HepG2 (cell line): ENCODE data around the gene GLUD1. TPM values are rescaled to one million over a fixed set of nuclear protein-coding genes. Genes with fewer than 3 reads are reported as not detected.

Experiments
- ATF1 ChIP-seq: IDR thresholded peaks from 2 replicates; pipeline ENCODE4 v1.6.1; 2016; ENCODE audit warnings: mild to moderate bottlenecking, control low read depth
- ATF7-NPFF ChIP-seq: sonication (generic); formaldehyde crosslinking; IDR thresholded peaks from 2 replicates; pipeline ENCODE4 v1.8.1; 2023; ENCODE audit warnings: mild to moderate bottlenecking, low read depth, missing genetic modification reagents, moderate library complexity
- CCAR2 ChIP-seq: fragments of 200-400 bp; formaldehyde crosslinking; optimal IDR thresholded peaks from 2 replicates; pipeline ENCODE3; 2018; ENCODE audit warnings: low read depth, mild to moderate bottlenecking, low read length, moderate library complexity
- CEBPZ ChIP-seq: IDR thresholded peaks from 2 replicates; pipeline ENCODE4 v1.6.1; 2012; ENCODE audit warnings: low read length, improper control_type of control experiment
- ERF ChIP-seq: IDR thresholded peaks from 2 replicates; pipeline ENCODE4 v1.6.1; 2018; ENCODE audit warnings: missing biosample characterization, missing genetic modification reagents
- FOXJ3 ChIP-seq: sonication (generic); formaldehyde crosslinking; IDR thresholded peaks from 2 replicates; pipeline ENCODE4 v1.4.0; 2020; ENCODE audit warnings: missing genetic modification reagents, mild to moderate bottlenecking, borderline replicate concordance
- FOXK1 ChIP-seq: sonication (generic); formaldehyde crosslinking; IDR thresholded peaks from 2 replicates; pipeline ENCODE4 v1.4.0; 2020; ENCODE audit warnings: low read depth, missing genetic modification reagents, borderline replicate concordance
- FOXP4 ChIP-seq: sonication (generic); formaldehyde crosslinking; IDR thresholded peaks from 2 replicates; pipeline ENCODE4 v1.4.0; 2020; ENCODE audit warnings: missing genetic modification reagents
- GZF1 ChIP-seq: sonication (generic); formaldehyde crosslinking; IDR thresholded peaks from 2 replicates; pipeline ENCODE4 v1.5.1; 2020; ENCODE audit warnings: mild to moderate bottlenecking, missing genetic modification reagents
- HCFC1 ChIP-seq: fragments of 150-350 bp; IDR thresholded peaks from 2 replicates; pipeline ENCODE4 v1.6.1; 2014; ENCODE audit warnings: low read depth, low read length
- JUNB ChIP-seq: sonication (generic); formaldehyde crosslinking; IDR thresholded peaks from 2 replicates; pipeline ENCODE4 v1.8.0; 2022; ENCODE audit warnings: missing genetic modification reagents, mild to moderate bottlenecking, borderline replicate concordance
- KDM4B ChIP-seq: sonication (generic); formaldehyde crosslinking; IDR thresholded peaks from 2 replicates; pipeline ENCODE4 v1.4.0; 2020; ENCODE audit warnings: missing genetic modification reagents
- MAX ChIP-seq: IDR thresholded peaks from 2 replicates; pipeline ENCODE4 v1.6.1; 2012; ENCODE audit warnings: inconsistent platforms
- PAF1 ChIP-seq: IDR thresholded peaks from 2 replicates; pipeline ENCODE4 v1.6.1; 2016; ENCODE audit warnings: missing genetic modification reagents, missing compliant biosample characterization
- PHF21A ChIP-seq: sonication (generic); formaldehyde crosslinking; IDR thresholded peaks from 2 replicates; pipeline ENCODE4 v1.5.0; 2020; ENCODE audit warnings: mild to moderate bottlenecking, missing genetic modification reagents
- PRMT3 ChIP-seq: sonication (generic); formaldehyde crosslinking; IDR thresholded peaks from 2 replicates; pipeline ENCODE4 v1.8.1; 2022; ENCODE audit warnings: low read depth, mild to moderate bottlenecking, moderate library complexity, missing genetic modification reagents, borderline replicate concordance
- TEAD2 ChIP-seq: sonication (generic); formaldehyde crosslinking; IDR thresholded peaks from 2 replicates; pipeline ENCODE4 v1.9.0; 2021; ENCODE audit warnings: missing genetic modification reagents
- ZNF101 ChIP-seq: sonication (generic); formaldehyde crosslinking; IDR thresholded peaks from 2 replicates; pipeline ENCODE4 v1.4.0; 2020; ENCODE audit warnings: mild to moderate bottlenecking, low read depth, missing genetic modification reagents, borderline replicate concordance
- ZNF275 ChIP-seq: sonication (generic); formaldehyde crosslinking; IDR thresholded peaks from 2 replicates; pipeline ENCODE4 v1.8.0; 2022; ENCODE audit warnings: missing genetic modification reagents, mild to moderate bottlenecking, inconsistent platforms, borderline replicate concordance
- ZNF282 ChIP-seq: fragments of 450-650 bp; IDR thresholded peaks from 2 replicates; pipeline ENCODE4 v1.6.1; 2018; ENCODE audit not compliant: partially characterized antibody
- ZNF619 ChIP-seq: sonication (generic); formaldehyde crosslinking; IDR thresholded peaks from 2 replicates; pipeline ENCODE4 v1.4.0; 2020; ENCODE audit warnings: mild to moderate bottlenecking, missing genetic modification reagents
- ZNF674 ChIP-seq: sonication (generic); formaldehyde crosslinking; IDR thresholded peaks from 2 replicates; pipeline ENCODE4 v1.5.0; 2020; ENCODE audit warnings: low read depth, mild to moderate bottlenecking, missing genetic modification reagents
- ZNF776 ChIP-seq: sonication (generic); formaldehyde crosslinking; IDR thresholded peaks from 2 replicates; pipeline ENCODE4 v1.4.0; 2020; ENCODE audit warnings: mild to moderate bottlenecking, missing genetic modification reagents
- ZNF891 ChIP-seq: sonication (generic); formaldehyde crosslinking; IDR thresholded peaks from 2 replicates; pipeline ENCODE4 v1.5.0; 2020; ENCODE audit warnings: mild to moderate bottlenecking, missing genetic modification reagents
- ZSCAN22 ChIP-seq: sonication (generic); formaldehyde crosslinking; IDR thresholded peaks from 2 replicates; pipeline ENCODE4 v1.4.0; 2020; ENCODE audit warnings: mild to moderate bottlenecking, missing genetic modification reagents
- polyA plus RNA-seq, 8 experiments: library from polyadenylated mRNA; depleted of rRNA in 3 of 8; stranded (reverse) in 7 of 8; unstranded in 1 of 8; fragments of >200 nt; fragmentation: Illumina TruSeq in 4 of 8; extraction: Trizol in 4 of 8; gene quantifications; 2 replicates each; pipeline versions ENCODE4 v1.2.1 to v1.2.3, GENCODE V29; 2011 to 2016; ENCODE audit warnings: low read depth in 4 of 8, missing spikeins in 1 of 8, mixed read lengths in 1 of 8; ENCODE audit not compliant: insufficient read depth in 1 of 8
- total RNA-seq, 5 experiments: library from RNA; depleted of rRNA; stranded (reverse); fragments of >200 nt; fragmentation: Illumina TruSeq; extraction: Trizol; gene quantifications; 2 replicates each; pipeline ENCODE4 v1.2.3, GENCODE V29; 2016; ENCODE audit warnings: low read depth in 1 of 5

GLUD1 gene
- total and polyA plus RNA-seq, 2 of the 13 experiments (the other 11 are each of a cell fraction or from before 2014, with no cell fraction given), result 301 to 798 TPM

- TF ChIP-seq ERF (CRISPR knock-in tag), result peak; percentile 82
- TF ChIP-seq KDM4B, result no peak
- no peak for TF ChIP-seq ZNF282
- TF ChIP-seq ZSCAN22, result no peak
- TF ChIP-seq ATF1 (CRISPR knock-in tag), result no peak
- peak; percentile 99 for TF ChIP-seq MAX
- TF ChIP-seq ZNF674, result no peak
- TF ChIP-seq ZNF101 (CRISPR knock-in tag), result no peak
- TF ChIP-seq FOXJ3 (CRISPR knock-in tag), result no peak
- TF ChIP-seq HCFC1, result no peak
- TF ChIP-seq ATF7-NPFF (CRISPR knock-in tag), result peak; percentile 88
- no peak for TF ChIP-seq ZNF275 (CRISPR knock-in tag)
- TF ChIP-seq GZF1 (CRISPR knock-in tag), result no peak
- TF ChIP-seq ZNF776, result peak; percentile 53; the same call in 1 of the 2 replicates
- no peak for TF ChIP-seq CEBPZ
- peak; percentile 32; the same call in 1 of the 2 replicates for TF ChIP-seq FOXP4 (CRISPR knock-in tag)
- TF ChIP-seq PHF21A (CRISPR knock-in tag), result peak; percentile 20; the same call in 1 of the 2 replicates
- TF ChIP-seq PAF1 (CRISPR knock-in tag), result no peak
- TF ChIP-seq PRMT3 (CRISPR knock-in tag), result no peak
- TF ChIP-seq ZNF891 (CRISPR knock-in tag), result peak; percentile 88; the same call in 1 of the 2 replicates
- no peak for TF ChIP-seq CCAR2
- no peak for TF ChIP-seq TEAD2
- no peak for TF ChIP-seq JUNB (CRISPR knock-in tag)
- TF ChIP-seq FOXK1 (CRISPR knock-in tag), result peak; percentile 53; the same call in 1 of the 2 replicates
- TF ChIP-seq ZNF619 (CRISPR knock-in tag), result no peak
Measured at GRCh38 chr10:87095236-87095945, 748 bp upstream of the GLUD1 start (continued).
